ENCODE measurements around the gene SCAP. TPM values are rescaled to one million over a fixed set of nuclear protein-coding genes. Genes with fewer than 3 reads are reported as not detected.
A peak's percentile ranks its signal among the peaks of the same experiment; 100 is the strongest.

Gene SCAP
- total and polyA plus RNA-seq, 2 of the 13 experiments (the other 11 are each of a cell fraction or from before 2014, with no cell fraction given) = 40.4 to 53.3 TPM

DNA sequence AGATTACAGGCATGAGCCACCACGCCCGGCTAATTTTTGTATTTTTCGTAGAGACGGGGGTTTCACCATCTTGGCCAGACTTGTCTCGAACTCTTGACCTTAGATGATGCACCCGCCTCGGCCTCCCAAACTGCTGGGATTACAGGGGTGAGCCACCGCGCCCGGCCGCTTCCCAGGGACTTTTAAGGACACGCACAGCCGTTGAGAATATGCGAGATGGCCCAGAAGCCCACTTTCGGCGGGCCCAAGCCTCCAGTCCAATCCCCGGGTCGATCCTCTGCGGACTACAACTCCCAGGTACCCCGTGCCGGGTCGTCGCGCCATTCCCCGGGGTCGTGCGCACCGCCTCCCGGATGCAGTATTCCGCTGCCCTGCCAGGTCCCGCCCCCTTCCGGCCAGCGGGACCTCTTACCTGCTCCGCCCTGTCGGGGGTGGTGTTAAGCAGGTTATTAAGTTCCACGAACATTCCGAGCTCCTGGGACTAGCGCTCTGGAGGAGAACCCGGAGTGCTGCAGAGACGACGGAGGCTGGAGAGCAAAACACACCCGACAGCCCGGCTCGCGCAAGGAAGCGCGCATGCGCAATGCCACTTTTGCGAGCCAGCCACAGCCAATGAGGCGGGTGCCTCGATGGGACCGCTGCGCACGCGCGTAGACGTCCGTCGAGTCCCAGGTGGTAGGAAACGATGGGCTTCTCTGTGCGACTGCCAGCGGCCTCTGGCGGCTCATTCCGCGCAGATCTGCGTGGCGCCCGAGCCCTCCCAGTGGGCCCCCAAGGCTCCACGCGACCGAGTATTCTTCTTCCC is 37.6 kb upstream of the SCAP start, which contains the start of gene ELP6 (continued):
- TF ChIP-seq TAF15 (IDR thresholded peaks at IDR 0.05; ENCODE audit: low read depth, low read length, poor library complexity, severe bottlenecking) (peak; percentile 36), SOX13 (IDR thresholded peaks at IDR 0.05) (peak; percentile 6; the same call in 1 of the 2 replicates), SOX13 (CRISPR knock-in tag; conservative IDR thresholded peaks at IDR 0.05 in 1 of 2, IDR thresholded peaks at IDR 0.05 in 1 of 2) (no peak; a peak in 1 of 4 replicates), ZNF547 (CRISPR knock-in tag; IDR thresholded peaks at IDR 0.05) (0 out of 2 replicates have a peak, but pooled peaks have one; percentile 81), CHD4 (IDR thresholded peaks at IDR 0.05; ENCODE audit: borderline replicate concordance, low read length) (no peak), ZNF326 (CRISPR knock-in tag; IDR thresholded peaks at IDR 0.05; ENCODE audit: borderline replicate concordance) (no peak), NR2C2 (CRISPR knock-in tag; IDR thresholded peaks at IDR 0.05; ENCODE audit: borderline replicate concordance) (peak; percentile 99), ZNF451 (CRISPR knock-in tag; IDR thresholded peaks at IDR 0.05) (peak; percentile 35; the same call in 1 of the 2 replicates), ZNF782 (CRISPR knock-in tag; IDR thresholded peaks at IDR 0.05; ENCODE audit: borderline replicate concordance) (peak; percentile 26; the same call in 1 of the 2 replicates), POLR2A (IDR thresholded peaks at IDR 0.05; ENCODE audit: insufficient read depth in 1 of 2, low read depth in 2 of 2, low read length in 2 of 2) (peak; percentile 80 to 87), ZNF512B (CRISPR knock-in tag; IDR thresholded peaks at IDR 0.05; ENCODE audit: borderline replicate concordance) (0 out of 2 replicates have a peak, but pooled peaks have one; percentile 90), POLR2AphosphoS2 (IDR thresholded peaks at IDR 0.05; ENCODE audit: low read depth, low read length) (no peak), ZNF605 (CRISPR knock-in tag; IDR thresholded peaks at IDR 0.05) (peak; percentile 83), HNF1A (IDR thresholded peaks at IDR 0.05; ENCODE audit: low read depth) (no peak; the same call in 1 of the 2 replicates), HNF1A (CRISPR knock-in tag; IDR thresholded peaks at IDR 0.05; ENCODE audit: borderline replicate concordance) (peak; percentile 22; the same call in 1 of the 2 replicates), CAMTA2 (CRISPR knock-in tag; IDR thresholded peaks at IDR 0.05; ENCODE audit: borderline replicate concordance) (peak; percentile 65; the same call in 1 of the 2 replicates)
- TF ChIP-seq, protein P1, sequence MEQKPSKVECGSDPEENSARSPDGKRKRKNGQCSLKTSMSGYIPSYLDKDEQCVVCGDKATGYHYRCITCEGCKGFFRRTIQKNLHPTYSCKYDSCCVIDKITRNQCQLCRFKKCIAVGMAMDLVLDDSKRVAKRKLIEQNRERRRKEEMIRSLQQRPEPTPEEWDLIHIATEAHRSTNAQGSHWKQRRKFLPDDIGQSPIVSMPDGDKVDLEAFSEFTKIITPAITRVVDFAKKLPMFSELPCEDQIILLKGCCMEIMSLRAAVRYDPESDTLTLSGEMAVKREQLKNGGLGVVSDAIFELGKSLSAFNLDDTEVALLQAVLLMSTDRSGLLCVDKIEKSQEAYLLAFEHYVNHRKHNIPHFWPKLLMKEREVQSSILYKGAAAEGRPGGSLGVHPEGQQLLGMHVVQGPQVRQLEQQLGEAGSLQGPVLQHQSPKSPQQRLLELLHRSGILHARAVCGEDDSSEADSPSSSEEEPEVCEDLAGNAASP (CRISPR knock-in tag; IDR thresholded peaks at IDR 0.05; ENCODE audit: borderline replicate concordance) = peak; percentile 70

Data from HepG2 (cell line).